GM21515 (cell line): ENCODE measurements around the gene MOBP.

Experiments used
- ATAC-seq: cut with Tn5 transposase; IDR thresholded peaks from one replicate; pipeline ENCODE4 v1.9.1; 2021; ENCODE audit not compliant: unreplicated experiment

Gene MOBP

GRCh38 chr3:39532777-39533176, 65.3 kb downstream of the MOBP start:
- no peak for ATAC-seq

GRCh38 chr3:39533226-39533625, 65.7 kb downstream of the MOBP start:
- ATAC-seq, result no peak

GRCh38 chr3:39540162-39540921, 72.9 kb downstream of the MOBP start:
- no peak for ATAC-seq

GRCh38 chr3:39541442-39541841, 74.0 kb downstream of the MOBP start:
- no peak for ATAC-seq

GRCh38 chr3:39541917-39542329, 74.4 kb downstream of the MOBP start:
- no peak for ATAC-seq

- ATAC-seq, result no peak
These were observed 75.1 kb downstream of the MOBP start for GRCh38 chr3:39542588-39542988.

- ATAC-seq, result no peak
These were observed 80.8 kb downstream of the MOBP start for GRCh38 chr3:39548282-39548681.

- ATAC-seq, result no peak
These were observed 83.0 kb downstream of the MOBP start for GRCh38 chr3:39550354-39551051.
